Femur (tissue), 1 donor: ENCODE data around the gene KRTAP10-8.
"Not testable (repeated sequence)": the region's sequence is repeated elsewhere in the genome, so short reads cannot be mapped to it uniquely, and the experiment has no call there.

Source experiments
- DNase-seq: peaks from one replicate; pipeline ENCODE4 v3.0.0-alpha.2; 2017

KRTAP10-8 gene

GRCh38 chr21:44579056-44579832 is 32.6 kb upstream of the KRTAP10-8 start:
- DNase-seq = no peak

DNA sequence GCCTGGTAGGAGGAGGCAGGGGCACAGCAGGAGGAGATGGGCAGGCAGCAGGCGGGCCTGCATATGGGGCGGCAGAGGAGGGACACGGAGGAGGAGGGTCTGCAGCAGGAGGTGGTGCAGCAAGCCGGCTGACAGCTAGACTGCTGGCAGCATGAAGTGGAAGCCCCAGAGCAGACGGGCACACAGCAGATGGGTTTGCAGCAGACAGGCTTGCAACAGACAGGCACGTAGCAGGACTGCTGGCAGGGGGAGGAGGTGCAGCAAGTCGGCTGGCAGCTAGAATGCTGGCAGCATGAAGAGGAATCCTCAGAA is 32.1 kb upstream of the KRTAP10-8 start:
- DNase-seq = no peak

DNA sequence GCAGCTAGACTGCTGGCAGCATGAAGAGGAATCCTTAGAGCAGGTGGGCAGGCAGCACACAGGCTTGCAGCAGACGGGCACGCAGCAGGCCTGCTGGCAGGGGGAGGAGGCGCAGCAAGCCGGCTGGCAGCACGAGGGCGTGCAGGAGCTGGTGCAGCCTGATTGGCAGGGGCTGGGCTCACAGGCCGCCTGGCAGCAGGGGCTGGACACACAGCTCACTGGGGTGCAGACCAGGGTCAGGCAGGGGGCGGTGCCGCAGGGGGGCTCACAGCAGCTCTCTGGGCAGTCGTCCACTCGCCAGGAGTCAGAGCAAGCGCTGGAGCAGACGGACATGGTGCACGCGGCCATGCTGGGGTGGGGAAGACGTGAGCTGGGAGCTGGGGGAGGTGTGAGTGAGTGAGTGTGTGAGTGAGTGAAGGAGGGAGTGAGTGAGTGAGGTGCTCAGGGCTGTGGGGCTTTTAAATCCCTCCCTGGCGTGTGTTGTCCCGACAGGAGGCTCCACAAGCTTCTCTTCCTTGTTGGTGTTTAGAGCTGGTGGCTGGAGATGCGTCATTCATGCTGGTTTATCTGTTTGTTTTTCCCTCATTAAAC is 31.6 kb upstream of the KRTAP10-8 start, which contains the start of gene KRTAP10-5:
TSS of gene KRTAP10-5 (minus strand) at position 374 of the 591 bp plus-strand sequence. CDS start at position 348, 26 bp downstream.
- not testable (repeated sequence) for DNase-seq

- no peak for DNase-seq
Measured at GRCh38 chr21:44581158-44581557, 30.7 kb upstream of the KRTAP10-8 start.

DNA sequence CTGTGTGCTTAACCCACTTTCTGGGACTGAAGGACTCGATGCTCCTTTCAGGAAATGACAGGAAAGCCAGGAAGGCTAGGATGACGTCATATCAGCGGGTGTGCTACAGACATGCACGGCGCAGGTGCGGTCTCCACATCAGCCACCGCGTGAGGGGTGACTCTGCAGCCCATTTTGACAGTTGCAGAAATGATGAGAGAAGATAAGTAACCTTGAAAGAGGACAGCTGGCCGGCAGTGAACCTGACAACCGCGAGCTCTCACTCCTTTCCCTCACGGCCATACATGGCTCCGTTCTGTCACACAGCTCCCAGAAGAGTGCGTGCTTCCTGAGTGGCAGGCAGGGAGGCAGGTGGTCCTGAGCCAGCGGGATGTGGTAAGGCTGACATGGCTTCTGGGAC is 29.8 kb upstream of the KRTAP10-8 start:
- DNase-seq = no peak

GRCh38 chr21:44583089-44583799 is 28.6 kb upstream of the KRTAP10-8 start:
- DNase-seq = peak; percentile 44

DNA sequence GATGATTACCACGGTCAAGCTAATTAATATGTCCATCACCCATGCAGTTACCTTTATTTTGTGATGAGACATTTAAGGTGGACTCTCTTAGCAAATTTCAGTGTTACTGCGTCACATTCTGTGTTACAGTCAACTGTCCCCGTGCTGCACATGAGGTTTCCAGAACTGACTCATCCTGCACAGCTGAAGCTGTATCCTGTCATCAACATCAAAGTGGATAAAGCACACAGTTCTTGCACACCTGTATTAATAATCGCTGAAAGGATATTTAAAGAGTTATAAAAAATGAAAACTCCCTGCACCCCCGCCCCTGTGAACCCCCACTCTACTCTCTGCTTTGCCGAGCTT is 28.1 kb upstream of the KRTAP10-8 start:
- DNase-seq = no peak

DNA sequence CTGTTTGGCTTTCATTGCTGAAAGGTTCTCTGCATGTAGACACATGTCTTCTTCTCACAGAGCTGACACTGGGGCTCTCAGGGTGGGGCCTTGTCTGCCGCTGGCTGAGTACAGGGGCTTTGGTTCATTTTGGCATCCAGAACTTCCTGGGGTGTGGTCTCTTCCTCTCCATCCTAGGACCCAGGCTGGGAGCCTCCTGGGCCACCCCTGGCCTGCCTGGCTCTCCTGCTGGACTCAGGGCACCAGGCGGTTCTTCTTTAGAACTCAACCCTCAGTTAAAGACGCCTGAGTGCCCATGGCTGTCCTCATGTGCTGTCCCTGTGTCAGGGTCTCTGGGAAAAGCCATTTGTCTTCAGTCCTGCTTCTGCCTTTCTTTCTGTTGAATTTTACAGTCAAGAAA is 26.0 kb upstream of the KRTAP10-8 start:
- DNase-seq = no peak

DNA sequence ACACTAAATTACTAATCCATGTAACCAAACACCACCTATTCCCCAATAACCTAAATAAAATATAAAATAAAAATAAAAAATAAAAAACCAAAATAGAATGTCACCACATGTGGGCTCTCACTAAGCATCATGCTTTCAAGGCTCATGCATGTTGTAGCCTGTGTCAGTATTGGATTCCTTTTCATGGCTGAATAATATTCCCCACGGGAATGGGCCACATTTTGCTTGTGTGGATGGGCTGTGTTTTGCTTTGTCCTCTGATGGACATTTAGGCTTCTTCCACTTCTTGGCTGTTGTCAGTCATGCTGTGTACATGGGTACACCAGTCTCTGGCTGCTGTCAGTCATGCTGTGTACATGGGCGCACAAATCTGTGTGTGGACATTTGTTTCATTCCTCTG is 22.8 kb upstream of the KRTAP10-8 start:
- DNase-seq = no peak

DNA sequence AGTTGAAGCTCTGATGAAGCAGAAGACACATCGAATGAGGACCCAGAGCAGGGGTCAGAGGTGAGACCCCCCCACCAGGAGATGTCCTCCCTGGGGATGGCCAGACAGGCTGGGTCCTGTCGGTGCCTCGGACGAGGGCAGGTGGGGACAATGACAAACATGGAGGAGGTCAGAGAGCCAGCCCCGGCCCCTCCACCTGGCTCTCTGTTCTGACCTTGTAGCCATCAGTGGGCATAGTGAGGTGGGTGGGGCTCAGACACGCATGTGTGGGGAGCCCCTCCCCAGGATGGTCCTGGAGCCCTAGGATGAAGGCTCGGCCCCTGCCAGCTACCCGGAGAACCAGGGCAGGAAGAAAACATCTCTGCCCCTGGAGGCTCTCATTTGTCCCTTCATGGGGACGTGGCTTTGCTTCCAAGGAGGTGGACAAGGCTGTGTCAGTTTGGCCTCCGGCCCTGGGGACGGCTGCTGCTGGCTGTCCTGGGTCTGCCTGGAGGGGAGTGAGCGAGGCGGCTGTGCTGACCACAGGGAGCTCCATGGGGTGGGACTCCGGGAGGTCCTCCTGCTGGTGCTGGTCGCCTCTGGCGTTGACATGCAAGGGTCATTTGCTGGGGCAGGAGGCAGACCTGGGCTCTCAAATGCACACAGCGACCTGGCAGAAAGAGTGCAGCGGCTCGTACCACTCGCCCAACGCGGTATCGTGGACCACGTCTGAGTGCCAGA is 22.1 kb upstream of the KRTAP10-8 start:
- DNase-seq = no peak

DNA sequence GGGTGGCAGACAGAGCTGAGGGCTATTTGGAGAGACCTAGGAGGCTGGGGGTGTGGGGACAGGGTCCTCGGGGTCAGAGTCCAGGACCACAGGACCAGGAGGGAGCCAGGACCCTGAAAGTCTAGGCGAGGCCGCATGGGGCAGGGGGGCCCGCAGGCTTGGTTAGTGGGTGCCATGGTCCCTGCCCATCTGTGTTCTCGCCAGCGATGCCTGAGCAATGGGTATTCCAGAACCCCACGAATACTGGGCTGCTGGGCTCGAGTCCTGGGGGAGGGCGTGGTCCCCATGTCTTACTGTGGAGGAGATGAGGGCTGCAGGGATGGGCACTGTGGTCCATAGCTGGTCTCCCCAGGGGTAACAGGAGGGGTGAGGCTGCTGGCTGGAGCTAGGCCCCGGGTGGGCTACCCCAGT is 21.6 kb upstream of the KRTAP10-8 start:
- DNase-seq = no peak

DNA sequence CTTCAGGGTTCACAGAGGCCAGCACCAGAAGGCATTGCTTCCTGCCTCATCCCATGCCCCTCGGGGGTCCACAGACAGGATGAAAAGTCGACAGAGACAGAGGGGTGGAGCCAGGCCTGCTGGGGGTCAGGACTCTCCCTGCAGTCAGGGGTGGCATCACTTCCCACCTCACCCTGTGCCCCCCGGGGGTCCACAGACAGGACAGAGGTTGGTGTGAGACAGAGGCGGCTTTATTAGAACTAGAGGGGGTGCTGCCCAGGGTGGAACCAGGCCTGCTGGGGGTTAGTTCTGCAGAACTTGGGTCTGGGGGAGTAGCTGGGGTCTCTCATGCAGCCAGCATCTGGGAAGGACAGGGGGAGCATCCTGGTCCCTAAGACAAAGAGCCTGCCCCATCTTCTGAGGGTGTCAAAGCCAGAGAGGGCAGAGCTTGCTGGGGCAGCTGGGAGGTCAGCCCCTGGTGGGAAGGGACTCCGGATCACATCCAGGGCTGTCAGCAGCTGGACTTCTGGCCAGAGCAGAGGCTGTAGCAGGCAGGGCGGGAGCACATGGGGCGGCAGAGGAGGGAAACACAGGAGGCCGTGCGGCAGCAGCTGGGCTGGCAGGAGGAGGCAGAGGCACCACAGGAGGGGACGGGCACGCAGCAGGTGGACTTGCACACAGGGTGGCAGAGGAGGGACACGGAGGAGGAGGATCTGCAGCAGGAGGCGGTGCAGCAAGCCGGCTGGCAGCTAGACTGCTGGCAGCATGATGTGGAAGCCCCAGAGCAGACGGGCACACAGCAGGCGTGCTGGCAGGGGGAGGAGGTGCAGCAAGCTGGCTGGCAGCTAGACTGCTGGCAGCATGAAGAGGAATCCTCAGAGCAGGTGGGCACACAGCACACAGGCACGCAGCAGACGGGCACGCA is 20.7 kb upstream of the KRTAP10-8 start:
- not testable (repeated sequence) for DNase-seq

DNA sequence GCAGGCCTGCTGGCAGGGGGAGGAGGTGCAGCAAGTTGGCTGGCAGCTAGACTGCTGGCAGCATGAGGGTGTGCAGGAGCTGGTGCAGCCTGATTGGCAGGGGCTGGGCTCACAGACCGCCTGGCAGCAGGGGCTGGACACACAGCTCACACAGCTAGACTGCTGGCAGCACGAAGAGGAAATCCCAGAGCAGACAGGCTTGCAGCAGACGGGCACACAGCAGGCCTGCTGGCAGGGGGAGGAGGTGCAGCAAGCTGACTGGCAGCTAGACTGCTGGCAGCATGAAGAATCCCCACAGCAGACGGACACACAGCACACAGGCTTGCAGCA is 20.1 kb upstream of the KRTAP10-8 start:
- DNase-seq = not testable (repeated sequence)

DNA sequence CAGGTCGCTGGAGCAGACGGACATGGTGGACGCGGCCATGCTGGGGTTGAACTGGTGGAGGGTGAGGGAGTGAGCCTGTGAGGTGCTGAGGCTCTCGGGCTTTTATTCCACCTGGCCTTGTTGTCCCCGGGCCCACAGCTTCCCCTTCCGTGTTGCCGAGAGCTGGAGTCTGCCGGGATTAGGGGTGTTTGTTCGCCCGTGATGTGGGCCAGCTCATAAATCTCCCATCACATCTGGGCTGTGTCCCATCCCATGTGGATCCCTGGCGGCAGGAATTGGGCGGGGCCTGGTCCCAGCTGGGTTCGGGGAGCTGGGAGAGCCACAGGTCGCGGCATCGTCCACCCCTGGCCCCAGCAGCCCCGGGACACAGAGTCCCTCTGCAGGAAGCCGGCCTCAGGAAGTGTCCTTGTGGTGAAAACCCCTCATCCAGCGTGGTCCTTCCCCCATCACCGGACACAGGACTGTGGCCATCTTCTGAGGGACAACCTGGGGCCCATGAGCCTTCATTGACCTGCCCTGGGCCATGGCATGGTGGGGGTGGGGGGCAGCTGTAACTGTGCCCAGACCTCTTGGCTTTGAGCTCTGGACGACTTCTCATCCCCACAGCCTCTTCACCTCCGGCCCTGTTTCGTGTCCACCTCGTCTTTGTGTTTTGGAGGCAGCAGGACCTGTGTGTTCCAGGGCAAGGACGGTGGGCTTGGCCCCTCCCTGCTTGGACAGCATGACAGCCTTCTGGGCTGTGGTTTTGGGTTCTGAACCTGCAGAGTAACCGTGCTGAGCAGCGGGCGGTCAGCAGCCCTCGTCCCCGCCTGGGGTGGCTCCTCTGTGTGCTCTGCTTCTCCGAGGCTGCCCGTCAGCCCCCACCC is 19.2 kb upstream of the KRTAP10-8 start, which contains the start of gene KRTAP10-6:
TSS of gene KRTAP10-6 (minus strand) at position 60 of the 866 bp plus-strand sequence. CDS start at position 39, 21 bp downstream.
- DNase-seq = peak; percentile 16

GRCh38 chr21:44593598-44594405 is 18.1 kb upstream of the KRTAP10-8 start:
- peak; percentile 36 for DNase-seq

- no peak for DNase-seq
Measured at GRCh38 chr21:44594406-44594916, 17.4 kb upstream of the KRTAP10-8 start.

- DNase-seq = no peak
Measured at GRCh38 chr21:44595524-44595923, 16.4 kb upstream of the KRTAP10-8 start.

GRCh38 chr21:44596068-44596725 is 15.7 kb upstream of the KRTAP10-8 start:
- no peak for DNase-seq

DNA sequence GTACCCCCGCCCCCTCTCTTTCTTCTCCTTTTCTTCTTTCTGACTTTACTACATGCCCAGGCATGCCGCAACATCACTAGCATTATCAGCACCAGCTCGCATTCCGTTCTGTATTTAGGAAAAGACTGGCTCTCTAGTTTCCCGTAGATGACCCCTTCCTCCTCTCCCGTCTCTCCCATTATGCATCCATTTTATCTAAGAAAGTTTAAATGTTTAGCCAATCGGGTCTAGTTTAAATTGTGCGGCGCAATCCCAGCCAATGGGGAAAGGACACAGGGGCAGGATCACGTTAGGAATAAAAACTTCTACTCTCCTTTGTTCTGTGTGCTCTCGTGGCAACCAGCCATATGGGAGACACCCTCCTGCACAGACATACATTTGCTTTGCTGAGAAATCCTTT is 13.8 kb upstream of the KRTAP10-8 start:
- no peak for DNase-seq
